GM19455 (cell line): ENCODE data around the gene HSF2.

ENCODE experiments used
- ATAC-seq: cut with Tn5 transposase; IDR thresholded peaks from one replicate; pipeline ENCODE4 v1.9.1; 2021; ENCODE audit not compliant: unreplicated experiment

The HSF2 gene

DNA sequence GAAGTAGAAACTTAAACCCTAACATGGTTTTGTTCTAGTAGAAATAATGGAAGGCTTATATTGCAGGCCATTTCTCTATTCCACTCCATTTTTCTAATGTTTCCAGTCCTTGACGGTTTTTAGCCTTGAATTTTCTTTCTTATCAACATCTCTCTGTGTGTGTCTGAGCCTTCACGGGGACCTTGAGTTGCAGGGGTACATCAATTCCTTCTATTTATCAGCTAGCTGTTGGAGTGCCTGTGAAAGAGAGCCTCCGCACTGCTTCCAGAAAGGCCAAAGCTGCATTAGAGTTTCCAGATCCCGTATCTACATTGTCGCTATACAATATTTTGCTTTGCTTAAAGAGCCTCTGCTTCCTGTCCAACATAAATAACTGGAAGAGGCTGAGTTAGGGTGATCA is 5.4 kb upstream of the HSF2 start:
- no peak for ATAC-seq

DNA sequence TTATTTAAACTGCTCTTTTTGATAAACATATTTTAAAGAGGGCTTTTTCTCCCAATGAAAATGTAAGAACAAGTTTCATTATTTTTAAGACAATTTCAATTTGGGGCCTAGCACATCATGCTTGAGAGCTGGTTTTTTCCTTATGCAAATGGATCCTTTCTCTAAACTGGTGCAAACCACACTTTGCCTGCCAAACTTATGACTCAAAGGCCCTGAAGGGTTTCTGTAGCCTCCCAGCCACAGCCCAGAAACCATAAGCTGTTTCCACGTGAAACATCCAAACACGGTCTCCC is 451 bp upstream of the HSF2 start:
- no peak for ATAC-seq

DNA sequence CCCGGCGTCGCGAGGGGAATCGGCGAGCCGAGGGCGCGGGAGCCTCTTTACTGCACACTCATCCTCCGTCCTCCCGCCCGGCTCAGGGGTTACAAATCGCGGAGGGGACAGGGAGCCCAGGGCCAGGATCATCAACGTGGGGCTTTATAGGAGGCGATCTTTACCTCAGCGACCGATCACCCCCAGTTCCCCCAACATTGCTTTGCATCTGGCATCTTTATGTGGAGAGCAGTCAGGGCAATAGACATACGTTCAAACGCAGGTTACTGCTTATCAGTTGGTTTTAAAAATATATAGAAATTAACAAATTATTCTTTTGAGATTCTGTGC is 634 bp downstream of the HSF2 start:
- peak; percentile 25 for ATAC-seq

DNA sequence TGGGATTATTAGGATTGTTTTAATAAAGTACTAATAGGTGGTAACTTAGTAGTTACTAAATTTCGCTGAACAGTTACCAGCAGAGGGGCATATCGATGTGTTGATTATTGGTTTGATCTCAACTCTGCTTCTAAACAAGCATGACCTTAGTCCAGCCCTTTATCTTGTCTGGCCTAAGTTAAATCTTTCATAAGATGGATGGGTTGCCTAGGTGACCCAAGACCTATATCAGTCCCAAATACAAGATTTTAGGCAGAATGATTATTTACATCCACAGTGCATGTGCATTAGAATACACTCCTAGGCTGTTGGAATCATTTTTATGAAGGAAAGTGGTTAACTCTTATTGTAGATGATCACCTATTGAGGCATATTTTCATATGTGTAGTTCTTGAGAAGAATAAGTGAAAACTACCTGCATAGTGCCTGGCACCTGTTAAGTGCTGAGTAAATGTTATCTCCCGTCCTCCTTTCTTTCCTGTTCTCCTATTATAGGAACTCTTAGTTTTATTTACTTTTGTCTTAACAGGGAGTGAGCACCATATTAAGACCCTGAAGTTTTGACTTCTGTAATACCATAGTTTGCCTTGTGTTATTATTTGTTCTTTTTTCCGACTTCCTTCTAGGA is 1.1 kb downstream of the HSF2 start:
- no peak for ATAC-seq

DNA sequence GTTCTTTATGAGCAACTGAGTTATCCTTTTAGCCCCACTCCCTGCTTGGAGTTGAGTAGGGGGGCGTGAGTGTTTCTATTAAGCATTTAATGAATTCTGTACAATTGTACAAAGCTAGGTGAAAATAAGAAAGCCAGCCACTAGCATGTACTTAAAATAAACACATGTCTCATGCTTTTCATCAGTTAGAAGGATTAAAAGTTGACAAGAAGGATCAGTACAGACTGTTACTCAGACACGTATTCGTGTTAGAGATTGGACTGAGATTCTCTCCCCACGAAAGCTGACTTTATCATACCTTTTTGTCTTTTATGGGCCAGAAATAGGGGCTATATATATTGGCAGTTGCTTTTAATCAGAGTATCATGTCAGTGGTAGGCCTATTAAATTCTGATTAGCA is 1.7 kb downstream of the HSF2 start:
- no peak for ATAC-seq

DNA sequence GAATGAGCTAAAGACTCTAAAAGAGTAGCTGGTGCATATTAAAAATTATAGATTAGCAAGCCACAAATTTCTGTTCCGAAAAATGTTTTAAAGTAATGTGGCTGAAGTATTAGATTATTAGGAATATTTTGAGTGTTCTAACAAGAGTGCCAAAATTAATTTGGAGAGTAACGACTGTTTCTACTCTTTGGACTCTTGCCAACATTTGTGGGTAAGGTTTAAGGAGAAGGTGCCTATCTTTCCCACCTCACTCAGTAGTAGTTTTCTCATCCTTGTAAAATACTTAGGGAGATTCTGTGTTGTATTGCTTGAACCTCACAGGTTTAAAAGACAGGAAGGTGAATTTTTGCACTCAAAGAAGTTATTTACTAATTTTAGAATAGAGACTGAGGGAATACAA is 5.0 kb downstream of the HSF2 start:
- ATAC-seq, result no peak

DNA sequence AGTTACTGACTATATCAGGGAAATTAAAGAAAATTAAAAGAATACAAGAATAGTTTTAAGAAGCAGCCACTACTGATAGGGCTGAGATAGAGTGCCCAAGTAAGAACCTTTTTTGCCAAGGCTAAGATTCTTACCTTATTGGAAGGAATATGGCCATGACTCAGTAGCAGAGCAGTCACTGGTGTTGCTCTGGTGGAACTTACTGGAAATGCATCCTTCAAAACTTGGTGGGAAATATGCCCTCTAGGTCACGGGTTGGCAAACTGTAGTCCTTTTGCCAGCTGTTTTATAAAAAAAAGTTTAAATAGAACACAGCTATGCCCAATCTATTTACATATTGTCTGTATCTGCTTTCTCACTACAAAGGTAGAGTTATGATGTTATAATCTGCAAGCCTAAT is 6.0 kb downstream of the HSF2 start:
- ATAC-seq, result no peak

DNA sequence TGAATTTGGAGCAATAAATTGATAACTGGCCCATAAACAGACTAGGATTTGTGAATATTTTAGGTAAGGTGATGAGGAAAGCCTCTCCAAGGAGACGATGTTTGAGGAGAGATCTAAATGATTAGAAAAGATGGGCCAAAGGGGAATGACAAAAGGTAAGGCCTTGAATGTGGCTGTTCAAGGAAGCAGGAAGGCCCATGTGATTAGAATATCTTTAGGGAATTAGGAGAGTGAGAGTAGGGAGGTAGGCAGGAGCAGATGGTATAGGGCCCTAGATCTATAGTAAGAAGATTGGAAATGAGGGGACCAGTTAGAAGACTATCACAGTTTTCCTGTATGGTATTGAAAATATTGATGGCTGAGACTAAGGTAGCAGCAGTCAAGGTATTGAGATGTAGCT is 6.7 kb downstream of the HSF2 start:
- ATAC-seq, result no peak

DNA sequence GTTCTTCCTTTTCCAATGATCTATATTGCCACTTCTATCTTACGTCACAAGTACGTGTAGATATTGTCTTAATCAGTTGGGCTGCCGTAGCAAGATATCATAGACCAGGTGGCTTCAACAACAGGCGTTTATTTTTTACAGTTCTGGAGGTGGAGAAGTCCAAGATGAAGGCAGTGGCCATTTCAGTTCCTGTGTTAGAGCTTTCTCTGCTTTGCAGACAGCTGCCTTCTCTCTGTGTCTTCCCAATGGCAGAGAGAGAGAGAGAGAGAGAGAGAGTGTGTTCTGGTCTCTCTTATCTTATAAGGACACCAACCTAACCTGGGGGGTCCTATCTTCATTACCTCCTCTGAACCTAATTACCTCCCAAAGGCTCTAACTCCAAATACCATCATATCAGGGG is 8.3 kb downstream of the HSF2 start:
- no peak for ATAC-seq

DNA sequence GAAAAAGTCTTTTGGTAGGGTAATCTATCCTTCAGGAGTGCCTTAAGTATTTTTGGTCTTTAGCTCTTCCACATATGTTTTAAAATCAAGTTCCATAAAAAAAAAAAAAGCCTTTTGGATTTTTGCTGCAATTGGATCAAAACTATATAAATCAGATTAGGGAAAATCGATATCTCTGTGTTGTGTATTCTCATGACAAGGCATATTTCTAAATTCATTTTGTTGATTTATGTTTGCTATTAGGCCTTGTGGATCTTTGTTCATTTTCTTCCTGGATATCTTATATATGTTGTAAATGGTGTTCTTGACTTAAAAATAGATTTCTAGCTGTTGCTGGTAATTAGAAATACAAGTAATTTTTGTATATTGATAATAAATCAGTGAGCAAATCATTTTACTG is 8.8 kb downstream of the HSF2 start:
- no peak for ATAC-seq

DNA sequence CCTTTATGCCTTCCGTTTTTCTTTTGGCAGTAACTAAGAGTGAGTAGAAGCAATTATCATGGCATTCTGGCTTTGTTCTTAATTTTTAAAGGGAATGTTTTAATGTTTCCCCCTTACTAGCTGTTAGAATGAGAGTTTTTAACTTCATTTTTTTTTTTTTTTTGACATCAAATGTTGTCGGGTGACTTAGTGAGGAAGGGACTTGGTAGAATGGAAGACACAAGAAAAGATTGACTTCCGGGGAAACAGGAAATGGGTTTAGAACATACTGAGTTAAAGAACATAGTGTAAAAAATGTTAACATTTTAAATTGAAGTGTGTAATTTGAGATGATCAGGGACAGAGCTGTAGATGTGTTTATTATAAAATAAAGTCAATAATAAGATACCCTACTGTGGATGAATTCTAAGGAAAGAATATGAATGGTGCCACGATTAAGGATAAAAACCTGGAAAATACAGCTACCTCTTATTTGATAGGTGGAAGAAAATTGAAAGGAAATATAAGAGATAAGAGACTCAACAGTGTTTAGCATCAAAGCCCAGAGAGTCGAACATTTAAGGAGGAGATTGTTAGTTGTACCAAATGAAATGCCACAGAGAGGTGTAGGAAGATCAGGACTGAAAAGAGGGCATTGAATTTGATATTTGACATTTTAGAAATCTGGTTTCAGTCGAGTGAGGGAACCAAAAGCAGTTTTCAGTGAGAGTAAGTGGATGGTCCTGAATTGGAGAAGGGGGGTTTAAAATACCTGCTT is 9.4 kb downstream of the HSF2 start:
- no peak for ATAC-seq

DNA sequence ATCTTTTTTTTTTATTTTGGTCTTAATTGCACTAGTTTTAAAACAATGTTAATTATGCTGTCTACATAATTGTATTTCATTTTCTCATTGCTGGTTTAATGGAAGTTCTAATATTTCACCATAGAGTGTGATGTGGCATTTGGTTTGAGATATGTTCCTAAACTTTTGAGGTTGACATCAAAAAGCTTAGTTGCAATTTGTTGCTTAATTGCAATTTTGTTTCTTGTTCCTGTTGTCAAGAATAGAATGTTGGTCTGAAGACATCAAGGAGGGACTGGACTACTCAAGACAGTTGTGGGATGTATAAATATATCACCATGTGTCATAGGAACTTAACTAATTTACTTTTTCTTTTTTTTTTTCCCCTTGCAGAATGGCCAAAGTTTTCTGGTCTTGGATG is 12.5 kb downstream of the HSF2 start:
- no peak for ATAC-seq

DNA sequence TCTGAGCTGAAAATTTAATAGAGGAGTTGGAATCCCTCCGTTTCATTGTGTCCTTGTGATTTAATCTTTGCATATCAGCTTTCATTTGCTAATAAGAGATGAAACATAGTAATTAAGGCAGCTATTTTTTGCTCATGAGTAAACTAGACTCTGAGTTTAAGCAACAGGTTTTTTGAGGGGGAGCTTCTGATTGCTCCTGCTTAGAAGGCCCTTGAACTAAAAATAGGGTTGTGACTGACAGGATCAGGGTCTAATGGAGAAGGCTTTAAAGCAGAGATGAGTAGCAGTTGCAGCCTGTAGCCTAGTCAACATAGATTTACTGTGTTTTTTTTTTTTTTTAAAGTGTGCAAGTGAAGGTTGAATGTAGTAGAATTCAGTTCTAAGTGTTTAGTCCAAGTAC is 17.4 kb downstream of the HSF2 start:
- ATAC-seq, result no peak

DNA sequence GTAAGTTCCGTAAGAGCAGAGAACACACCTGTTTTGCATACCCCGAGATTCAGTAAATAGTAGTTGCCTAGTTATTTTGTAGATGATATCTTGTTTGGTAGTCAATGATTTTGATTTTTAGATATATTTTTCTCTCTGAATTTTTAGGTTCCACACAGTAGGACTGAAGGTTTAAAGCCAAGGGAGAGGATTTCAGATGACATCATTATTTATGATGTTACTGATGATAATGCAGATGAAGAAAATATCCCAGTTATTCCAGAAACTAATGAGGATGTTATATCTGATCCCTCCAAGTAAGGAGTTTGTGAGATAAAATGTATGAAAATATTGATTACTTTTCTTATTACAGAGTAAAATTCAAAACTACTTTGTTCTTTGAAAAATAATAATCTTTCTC is 22.6 kb downstream of the HSF2 start:
- no peak for ATAC-seq

DNA sequence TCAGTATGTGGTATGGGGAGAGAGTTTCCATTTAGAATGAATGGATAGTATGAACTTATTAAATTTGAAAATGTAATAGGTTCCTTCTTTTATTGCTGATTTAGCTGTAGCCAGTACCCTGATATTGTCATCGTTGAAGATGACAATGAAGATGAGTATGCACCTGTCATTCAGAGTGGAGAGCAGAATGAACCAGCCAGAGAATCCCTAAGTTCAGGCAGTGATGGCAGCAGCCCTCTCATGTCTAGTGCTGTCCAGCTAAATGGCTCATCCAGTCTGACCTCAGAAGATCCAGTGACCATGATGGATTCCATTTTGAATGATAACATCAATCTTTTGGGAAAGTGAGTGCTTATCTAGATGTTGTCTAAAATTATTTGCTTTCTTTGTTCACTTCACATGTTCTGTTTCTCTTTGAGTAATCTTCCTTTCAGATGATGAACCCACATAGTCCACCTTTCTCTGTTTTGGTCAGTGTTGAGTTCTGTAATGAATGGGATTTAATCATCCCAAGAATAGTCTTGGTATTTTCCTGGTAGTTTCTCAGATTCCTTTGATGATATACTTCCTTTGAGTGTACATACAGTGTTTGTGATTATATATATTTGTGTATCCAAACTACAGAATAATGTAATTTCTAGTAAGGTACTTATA is 23.3 kb downstream of the HSF2 start:
- ATAC-seq, result peak; percentile 82

DNA sequence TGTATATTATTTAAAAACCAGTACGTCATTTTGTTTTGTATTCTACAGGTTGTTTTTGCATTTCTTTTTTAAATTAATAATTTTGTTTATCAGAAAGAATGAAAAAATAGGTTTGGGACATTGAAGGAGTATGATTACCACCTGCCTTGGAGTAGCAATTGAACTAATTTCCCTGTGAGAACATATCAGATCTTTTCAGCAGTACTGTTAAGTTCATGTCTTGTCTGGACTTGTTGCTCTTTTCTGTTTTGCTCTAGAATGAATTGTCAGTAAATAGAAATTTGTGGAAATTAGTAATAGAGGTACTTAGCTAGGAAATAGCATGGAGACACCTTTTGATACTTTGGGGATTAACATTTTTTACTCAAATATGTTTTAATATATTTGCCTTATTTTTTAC is 24.3 kb downstream of the HSF2 start:
- ATAC-seq, result no peak

DNA sequence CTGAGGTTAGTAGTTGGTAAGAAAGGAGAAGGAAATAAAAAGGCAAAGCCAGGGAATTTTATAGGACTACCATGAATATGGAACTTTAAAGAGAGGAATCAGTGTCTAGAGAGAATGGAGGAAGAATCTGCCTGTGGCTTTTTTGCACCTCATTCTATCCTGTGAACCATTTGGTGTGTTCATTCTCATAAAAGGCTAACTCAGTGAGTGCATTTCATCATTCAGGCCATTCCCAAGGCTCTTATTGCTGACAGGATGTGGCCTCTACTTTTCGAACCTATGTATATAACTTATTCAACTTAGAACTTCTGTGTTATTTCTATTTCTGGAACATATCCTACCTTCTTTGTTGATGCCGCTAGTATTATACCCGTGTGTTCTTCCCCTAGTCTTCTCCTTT is 27.1 kb downstream of the HSF2 start:
- ATAC-seq, result no peak

DNA sequence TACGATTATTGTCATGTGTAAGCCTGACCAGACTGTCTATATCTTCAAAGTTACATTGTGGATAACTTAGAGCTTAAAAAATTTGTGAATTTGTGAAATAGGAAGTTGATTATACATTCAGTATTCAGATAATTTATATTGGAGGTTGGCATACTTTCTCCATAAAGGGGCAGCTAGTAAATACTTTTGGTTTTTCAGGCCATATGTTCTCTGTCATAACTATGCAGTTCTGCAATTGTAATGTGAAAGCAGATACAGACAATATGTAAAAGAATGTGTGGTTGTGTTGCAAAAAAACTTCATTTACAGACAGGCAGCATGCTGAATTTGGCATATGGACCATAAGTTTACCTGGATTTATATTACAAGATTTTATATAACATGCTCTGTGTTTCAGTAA is 29.3 kb downstream of the HSF2 start:
- ATAC-seq, result no peak

DNA sequence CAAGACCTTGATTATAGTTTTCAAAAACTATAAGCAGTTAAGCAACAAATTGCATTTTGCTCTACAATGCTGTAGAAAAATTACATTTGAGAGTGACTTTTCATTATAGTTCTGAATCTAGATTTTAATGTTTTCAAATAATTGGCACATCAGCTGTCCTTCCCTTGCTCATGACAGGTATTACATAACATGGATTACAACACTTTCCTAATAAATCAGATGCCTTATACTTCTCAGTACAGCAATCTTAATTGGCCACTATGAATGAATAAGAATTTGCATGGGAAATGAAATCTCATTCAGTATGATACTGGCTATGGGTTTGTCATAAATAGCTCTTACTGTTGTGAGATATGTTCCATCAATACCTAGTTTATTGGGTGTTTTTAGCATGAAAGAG is 29.9 kb downstream of the HSF2 start:
- ATAC-seq, result no peak

DNA sequence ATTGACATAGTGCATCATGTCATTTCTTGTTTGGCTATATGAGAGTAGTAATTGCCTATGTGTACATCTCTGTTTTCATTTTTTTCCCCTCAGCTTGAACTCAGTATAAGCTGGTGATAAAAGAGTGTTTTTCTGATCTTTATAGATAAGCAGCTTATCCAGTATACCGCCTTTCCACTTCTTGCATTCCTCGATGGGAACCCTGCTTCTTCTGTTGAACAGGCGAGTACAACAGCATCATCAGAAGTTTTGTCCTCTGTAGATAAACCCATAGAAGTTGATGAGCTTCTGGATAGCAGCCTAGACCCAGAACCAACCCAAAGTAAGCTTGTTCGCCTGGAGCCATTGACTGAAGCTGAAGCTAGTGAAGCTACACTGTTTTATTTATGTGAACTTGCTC is 32.3 kb downstream of the HSF2 start:
- ATAC-seq, result no peak

DNA sequence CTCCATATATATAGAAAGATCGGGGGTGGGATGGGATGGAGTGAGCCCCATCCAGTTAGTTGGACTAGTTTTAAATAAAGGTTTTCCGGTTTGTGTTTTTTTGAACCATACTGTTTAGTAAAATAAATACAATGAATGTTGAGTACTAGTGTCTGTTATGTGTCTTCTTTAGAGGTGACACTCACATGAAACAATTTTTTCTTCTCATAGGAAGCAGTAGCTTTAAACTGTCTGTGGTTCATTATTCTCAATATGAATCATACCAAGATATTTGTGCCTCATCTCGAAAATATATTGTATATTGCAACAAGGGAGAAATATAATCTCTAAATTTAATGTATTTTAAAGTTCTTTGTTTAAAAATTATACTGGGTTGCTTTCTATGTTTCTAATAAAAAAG is 33.4 kb downstream of the HSF2 start:
- peak; percentile 79 for ATAC-seq

DNA sequence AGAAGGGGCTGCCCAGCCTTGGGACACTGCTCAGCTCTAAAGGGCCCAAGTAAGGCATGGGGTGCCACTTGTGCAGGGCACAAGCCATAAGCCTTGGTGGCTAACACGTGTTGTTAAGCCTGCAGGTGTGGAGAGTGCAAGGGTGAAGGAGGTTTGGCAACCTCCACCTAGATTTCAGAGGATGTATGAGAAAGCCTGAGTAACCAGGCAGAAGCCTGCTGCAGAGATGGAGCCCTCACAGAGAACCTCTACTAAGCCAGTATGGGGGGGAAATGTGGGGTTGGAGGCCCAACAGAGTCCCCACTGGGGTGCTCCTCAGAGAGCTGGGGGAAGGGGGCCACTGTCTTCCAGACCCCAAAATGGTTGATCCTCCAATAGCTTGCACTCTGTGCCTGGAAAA is 39.5 kb downstream of the HSF2 start:
- ATAC-seq, result no peak

DNA sequence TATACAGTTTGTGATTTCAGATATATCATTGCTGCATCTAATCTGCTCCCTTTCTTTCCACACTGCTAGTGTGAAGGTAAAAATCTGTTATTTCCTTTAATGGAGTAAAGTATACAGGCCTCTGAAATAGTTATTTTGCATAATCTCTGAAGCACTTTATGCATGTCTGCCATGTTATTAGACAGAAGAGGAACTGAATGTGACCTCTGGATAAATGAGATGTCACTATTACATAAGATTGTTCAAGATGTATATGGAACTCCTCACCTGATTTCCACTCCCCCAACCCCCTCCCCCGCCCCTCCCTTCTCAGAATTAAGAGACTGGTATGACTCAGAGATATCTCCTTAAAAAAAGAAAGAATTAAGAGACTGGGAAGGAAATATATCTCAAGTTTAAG is 45.8 kb downstream of the HSF2 start:
- no peak for ATAC-seq
